SK-N-SH treated with all-trans-retinoic acid at 6 μM for 48 hours (cell line): ENCODE results near the gene SP140L.

ENCODE experiments used
- ARNTL ChIP-seq: fragments of 450-650 bp; formaldehyde crosslinking; IDR thresholded peaks from 2 replicates; pipeline ENCODE4 v1.5.0; 2020; ENCODE audit warnings: low read depth, mild to moderate bottlenecking, moderate library complexity, borderline replicate concordance
- GLIS3 ChIP-seq: fragments of 250-450 bp; sonication (Bioruptor Pico); IDR thresholded peaks from 2 replicates; pipeline ENCODE4 v1.5.0; 2020; ENCODE audit warnings: mild to moderate bottlenecking, moderate library complexity
- OSR1 ChIP-seq: fragments of 250-450 bp; sonication (Bioruptor Pico); IDR thresholded peaks from 2 replicates; pipeline ENCODE4 v1.8.0; 2022; ENCODE audit warnings: moderate library complexity, mild to moderate bottlenecking, inconsistent platforms
- SNAI2 ChIP-seq: fragments of 250-450 bp; sonication (Bioruptor Pico); IDR thresholded peaks from 2 replicates; pipeline ENCODE4 v1.5.0; 2020; ENCODE audit warnings: mild to moderate bottlenecking, moderate library complexity

- TF ChIP-seq ARNTL (CRISPR knock-in tag), result no peak
- TF ChIP-seq OSR1 (CRISPR knock-in tag), result no peak
- TF ChIP-seq GLIS3, result no peak
- no peak for TF ChIP-seq SNAI2 (CRISPR knock-in tag)
Measured at GRCh38 chr2:230447036-230447435, 120.0 kb downstream of the SP140L start.
